ENCODE measurements around the gene MARK1.

Gene MARK1

GRCh38 chr1:220708936-220709801 is 181.2 kb downstream of the MARK1 start:
- no peak for DNase-seq (ENCODE audit: low spot score)
- no peak for FAIRE-seq

- FAIRE-seq, result no peak
- DNase-seq (ENCODE audit: low spot score), result no peak
These were observed 182.4 kb downstream of the MARK1 start for GRCh38 chr1:220710333-220710732.

- DNase-seq (ENCODE audit: low spot score) (no peak), FAIRE-seq (no peak)
These were observed 183.3 kb downstream of the MARK1 start for GRCh38 chr1:220711056-220711809.
